Retinal pigment epithelial cell (primary cell): ENCODE results near the gene SCD5.
A peak's percentile ranks its signal among the peaks of the same experiment; 100 is the strongest.

ENCODE experiments used
- DNase-seq: peaks from one replicate; pipeline ENCODE4 v3.0.0-alpha.2; 2010; ENCODE audit warnings: low read depth
- H3K4me3 ChIP-seq: 2 replicates; pipeline ENCODE4 v1.5.1; 2011; ENCODE audit warnings: mild to moderate bottlenecking, low read length, control low read depth, moderate library complexity
- TF ChIP-seq, protein P1 (sequence below): conservative IDR thresholded peaks from 2 replicates; pipeline ENCODE4 v1.5.1; 2011; ENCODE audit warnings: low read depth, low read length, control low read depth, inconsistent platforms

SCD5 gene

DNA sequence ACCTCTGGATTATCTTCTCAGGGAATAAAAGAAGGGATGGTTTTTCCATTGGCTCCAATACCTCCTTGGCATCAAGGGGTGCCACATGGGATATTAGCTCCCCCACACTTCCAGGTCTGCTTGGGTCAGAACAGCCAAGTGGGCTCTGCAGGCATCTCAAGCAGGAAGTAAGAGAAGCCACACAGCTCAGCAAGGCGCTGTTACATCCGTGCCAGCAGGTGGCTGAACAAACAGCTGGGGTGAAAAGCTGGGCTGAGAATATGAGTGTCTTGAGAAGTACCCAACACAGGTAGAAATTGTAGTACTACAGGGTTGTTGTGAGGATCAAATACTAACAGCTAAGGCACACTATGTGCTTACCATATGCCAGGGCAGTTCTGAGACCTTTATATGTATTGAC lies 160.1 kb downstream of the SCD5 start:
- no peak for DNase-seq
- no peak overlapping the region for H3K4me3 ChIP-seq
- TF ChIP-seq, protein P1, sequence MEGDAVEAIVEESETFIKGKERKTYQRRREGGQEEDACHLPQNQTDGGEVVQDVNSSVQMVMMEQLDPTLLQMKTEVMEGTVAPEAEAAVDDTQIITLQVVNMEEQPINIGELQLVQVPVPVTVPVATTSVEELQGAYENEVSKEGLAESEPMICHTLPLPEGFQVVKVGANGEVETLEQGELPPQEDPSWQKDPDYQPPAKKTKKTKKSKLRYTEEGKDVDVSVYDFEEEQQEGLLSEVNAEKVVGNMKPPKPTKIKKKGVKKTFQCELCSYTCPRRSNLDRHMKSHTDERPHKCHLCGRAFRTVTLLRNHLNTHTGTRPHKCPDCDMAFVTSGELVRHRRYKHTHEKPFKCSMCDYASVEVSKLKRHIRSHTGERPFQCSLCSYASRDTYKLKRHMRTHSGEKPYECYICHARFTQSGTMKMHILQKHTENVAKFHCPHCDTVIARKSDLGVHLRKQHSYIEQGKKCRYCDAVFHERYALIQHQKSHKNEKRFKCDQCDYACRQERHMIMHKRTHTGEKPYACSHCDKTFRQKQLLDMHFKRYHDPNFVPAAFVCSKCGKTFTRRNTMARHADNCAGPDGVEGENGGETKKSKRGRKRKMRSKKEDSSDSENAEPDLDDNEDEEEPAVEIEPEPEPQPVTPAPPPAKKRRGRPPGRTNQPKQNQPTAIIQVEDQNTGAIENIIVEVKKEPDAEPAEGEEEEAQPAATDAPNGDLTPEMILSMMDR, result no peak

DNA sequence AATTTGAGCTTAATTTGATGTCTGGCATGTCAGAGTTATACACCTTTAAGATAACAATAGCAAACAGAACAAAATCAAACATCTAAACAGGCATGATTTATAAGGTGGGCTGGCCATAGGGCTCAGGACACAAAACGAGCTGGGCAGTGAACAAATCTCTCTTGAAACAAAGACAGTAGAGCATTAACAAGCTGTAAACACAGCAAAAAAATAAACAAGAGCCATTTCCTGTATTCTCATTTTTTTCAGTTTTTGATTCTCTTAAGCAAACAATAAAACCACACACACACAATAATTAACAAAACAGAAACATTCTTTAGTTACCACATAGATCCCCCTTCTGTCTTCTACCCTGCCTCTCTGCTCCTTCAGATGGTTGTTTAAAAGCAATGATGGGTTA lies 168.5 kb downstream of the SCD5 start:
- H3K4me3 ChIP-seq, result no peak overlapping the region
- TF ChIP-seq, protein P1, result no peak
- DNase-seq, result no peak

GRCh38 chr4:82629238-82630000 lies 169.2 kb downstream of the SCD5 start:
- no peak for DNase-seq
- H3K4me3 ChIP-seq, result no peak overlapping the region
- TF ChIP-seq, protein P1, result no peak

GRCh38 chr4:82626251-82626868 lies 172.2 kb downstream of the SCD5 start:
- H3K4me3 ChIP-seq, result no peak overlapping the region
- TF ChIP-seq, protein P1, result no peak
- DNase-seq, result no peak

- no peak for DNase-seq
- no peak overlapping the region for H3K4me3 ChIP-seq
- TF ChIP-seq, protein P1, result no peak
Measured at GRCh38 chr4:82624819-82625218, 173.8 kb downstream of the SCD5 start.

- TF ChIP-seq, protein P1, result no peak
- DNase-seq, result peak; percentile 33
- H3K4me3 ChIP-seq, result no peak overlapping the region
Measured at GRCh38 chr4:82623121-82623683, 175.4 kb downstream of the SCD5 start.
